Tibial nerve (tissue), 4 donors: ENCODE data around the gene TMEM98. TPM values are rescaled to one million over a fixed set of nuclear protein-coding genes. Genes with fewer than 3 reads are reported as not detected.

Source experiments
- DNase-seq, 2 donors: peaks; one replicate each; pipeline ENCODE4 v3.0.0-alpha.2; 2019; ENCODE audit warnings: low spot score in 2 of 2
- H3K27ac ChIP-seq, 4 donors: fragments of 200-600 bp; sonication (generic) in 3 of 4; one replicate each; pipeline ENCODE4 v1.5.1; 2017 to 2019; ENCODE audit warnings: mild to moderate bottlenecking in 1 of 4
- H3K27me3 ChIP-seq, 2 donors: fragments of 200-600 bp; sonication (generic) in 1 of 2; one replicate each; pipeline versions ENCODE4 v1.5.1 to v1.6.0; 2017 to 2019
- H3K36me3 ChIP-seq, 3 donors: fragments of 200-600 bp; sonication (generic); one replicate each; pipeline ENCODE4 v1.5.1; 2018 to 2019
- H3K4me1 ChIP-seq, 4 donors: fragments of 200-600 bp; sonication (generic) in 3 of 4; one replicate each; pipeline ENCODE4 v1.5.1; 2017 to 2019
- H3K4me3 ChIP-seq, 4 donors: fragments of 200-600 bp; sonication (generic) in 3 of 4; one replicate each; pipeline ENCODE4 v1.5.1; 2017 to 2019; ENCODE audit warnings: mild to moderate bottlenecking in 1 of 4, moderate library complexity in 1 of 4
- H3K9me3 ChIP-seq, 4 donors: fragments of 200-600 bp; sonication (generic) in 3 of 4; one replicate each; pipeline ENCODE4 v1.5.1; 2017 to 2019
- CTCF ChIP-seq, 5 experiments: fragments of 200-600 bp in 3 of 5; fragments of 450-650 bp in 2 of 5; sonication (generic) in 3 of 5; IDR thresholded peaks; one replicate each; pipeline ENCODE4 v1.5.1; 2016 to 2019; ENCODE audit warnings: antibody characterized with exemption in 5 of 5, mild to moderate bottlenecking in 3 of 5, moderate library complexity in 2 of 5
- EP300 ChIP-seq, 2 donors: sonication (generic); formaldehyde crosslinking; IDR thresholded peaks; one replicate each; pipeline ENCODE4 v1.6.1; 2017; ENCODE audit warnings: antibody characterized with exemption in 2 of 2, mild to moderate bottlenecking in 1 of 2
- POLR2A ChIP-seq, 2 donors: fragments of 450-650 bp; IDR thresholded peaks; one replicate each; pipeline ENCODE4 v1.6.1; 2017; ENCODE audit warnings: antibody characterized with exemption in 2 of 2, mild to moderate bottlenecking in 2 of 2, moderate library complexity in 2 of 2
- WGBS, 2 donors: methylation state at CpG; one replicate each; pipeline ENCODE4 v1.1.5; 2018; 5-methylcytosine and 5-hydroxymethylcytosine counted together
- total RNA-seq, 4 donors: library from RNA; depleted of rRNA; stranded (reverse); fragments of >200 nt; gene quantifications; one replicate each; pipeline ENCODE4 v1.1.0, GENCODE V29; 2016

Gene TMEM98
- total RNA-seq, 4 donors from 2014 or later = 170 to 198 (median 183) TPM

GRCh38 chr17:32993977-32994376 is 66.0 kb downstream of the TMEM98 start:
- H3K27ac ChIP-seq = no peak overlapping the region
- WGBS, 2 donors = 58 to 62% methylated on average over 9 of the region's 9 CpGs
- no peak for TF ChIP-seq CTCF (IDR thresholded peaks at IDR 0.05)
- TF ChIP-seq POLR2A (IDR thresholded peaks at IDR 0.05) = no peak
- no peak for TF ChIP-seq EP300 (IDR thresholded peaks at IDR 0.05)
- no peaks in the 10 kb centered on the region for H3K27me3 ChIP-seq
- DNase-seq = no peak
- H3K4me1 ChIP-seq = peaks cover 0 to 7% (median 4%) of the 10 kb centered on the region in 4 donors
- no peaks in the 10 kb centered on the region for H3K36me3 ChIP-seq
- H3K9me3 ChIP-seq = no peaks in the 10 kb centered on the region
- H3K4me3 ChIP-seq = no peak overlapping the region

Other genes with a start within 250 kb of the TMEM98 start
- 10 to 100 TPM; 28.5 to 49.6 (median 42.4) TPM for gene MYO1D, start 51.0 kb upstream of the TMEM98 start, total RNA-seq
- gene SPACA3, start 63.7 kb downstream of the TMEM98 start, total RNA-seq = not detected